ENCODE measurements around the gene MGAT5.

MGAT5 gene

GRCh38 chr2:134333646-134334189, 79.8 kb downstream of the MGAT5 start:
- DNase-seq: peak in 1 of 56 donors; percentile 6

GRCh38 chr2:134334542-134335353, 80.9 kb downstream of the MGAT5 start:
- no peak for DNase-seq

- DNase-seq: no peak
Observed at GRCh38 chr2:134335601-134336000, 81.7 kb downstream of the MGAT5 start.

- no peak for DNase-seq
Observed at GRCh38 chr2:134336352-134336751, 82.5 kb downstream of the MGAT5 start.

GRCh38 chr2:134336921-134337320, 83.0 kb downstream of the MGAT5 start:
- no peak for DNase-seq

- no peak for DNase-seq
Observed at GRCh38 chr2:134337631-134338030, 83.8 kb downstream of the MGAT5 start.

- no peak for DNase-seq
Observed at GRCh38 chr2:134338208-134338607, 84.3 kb downstream of the MGAT5 start.

GRCh38 chr2:134341476-134341875, 87.6 kb downstream of the MGAT5 start:
- no peak for DNase-seq

GRCh38 chr2:134344954-134345697, 91.3 kb downstream of the MGAT5 start:
- DNase-seq: no peak

GRCh38 chr2:134346141-134346540, 92.3 kb downstream of the MGAT5 start:
- no peak for DNase-seq

GRCh38 chr2:134347756-134348155, 93.9 kb downstream of the MGAT5 start:
- DNase-seq: no peak

GRCh38 chr2:134348239-134348638, 94.4 kb downstream of the MGAT5 start:
- DNase-seq: no peak

GRCh38 chr2:134348760-134349159, 94.9 kb downstream of the MGAT5 start:
- DNase-seq: no peak

- no peak for DNase-seq
Observed at GRCh38 chr2:134351016-134351415, 97.1 kb downstream of the MGAT5 start.

- DNase-seq: no peak
Observed at GRCh38 chr2:134351899-134352298, 98.0 kb downstream of the MGAT5 start.

- no peak for DNase-seq
Observed at GRCh38 chr2:134352844-134353243, 99.0 kb downstream of the MGAT5 start.

- DNase-seq: no peak
Observed at GRCh38 chr2:134354611-134355010, 100.7 kb downstream of the MGAT5 start.

- DNase-seq: no peak
Observed at GRCh38 chr2:134357814-134358213, 103.9 kb downstream of the MGAT5 start.

GRCh38 chr2:134359367-134360081, 105.7 kb downstream of the MGAT5 start:
- DNase-seq: no peak

GRCh38 chr2:134360745-134361487, 107.0 kb downstream of the MGAT5 start:
- DNase-seq: peak in 50 of 56 donors; percentile 25 to 83 (median 65)

- no peak for DNase-seq
Observed at GRCh38 chr2:134361648-134362047, 107.8 kb downstream of the MGAT5 start.
